GM19023 (cell line): ENCODE measurements around the gene PLCB3.
"Not testable (repeated sequence)": the region's sequence is repeated elsewhere in the genome, so short reads cannot be mapped to it uniquely, and the experiment has no call there.

ENCODE experiments used
- ATAC-seq: cut with Tn5 transposase; IDR thresholded peaks from one replicate; pipeline ENCODE4 v1.9.1; 2021; ENCODE audit warnings: mild to moderate bottlenecking, moderate library complexity; ENCODE audit not compliant: unreplicated experiment

PLCB3 gene

GRCh38 chr11:64303109-64304031, 52.0 kb downstream of the PLCB3 start:
- no peak for ATAC-seq

- no peak for ATAC-seq
Observed at GRCh38 chr11:64304032-64304315, 52.6 kb downstream of the PLCB3 start.

GRCh38 chr11:64304316-64305072, 53.2 kb downstream of the PLCB3 start:
- peak; percentile 29 for ATAC-seq

GRCh38 chr11:64305075-64305690, 53.9 kb downstream of the PLCB3 start, which contains the start of gene ESRRA:
TSS of gene ESRRA (plus strand) at chr11:64305524. CDS start at chr11:64307180, 1,656 bp downstream.
- ATAC-seq: peak; percentile 66

- ATAC-seq: peak; percentile 26
Observed at GRCh38 chr11:64305691-64306562, 54.6 kb downstream of the PLCB3 start.

GRCh38 chr11:64306563-64306875, 55.2 kb downstream of the PLCB3 start:
- no peak for ATAC-seq

GRCh38 chr11:64306876-64307622, 55.7 kb downstream of the PLCB3 start:
- ATAC-seq: no peak

- not testable (repeated sequence) for ATAC-seq
Observed at GRCh38 chr11:64307795-64308194, 56.5 kb downstream of the PLCB3 start.

- ATAC-seq: no peak
Observed at GRCh38 chr11:64312947-64313346, 61.6 kb downstream of the PLCB3 start.

GRCh38 chr11:64313491-64314145, 62.3 kb downstream of the PLCB3 start:
- no peak for ATAC-seq

GRCh38 chr11:64314146-64314804, 62.9 kb downstream of the PLCB3 start:
- no peak for ATAC-seq

GRCh38 chr11:64314805-64315561, 63.7 kb downstream of the PLCB3 start:
- no peak for ATAC-seq

- not testable (repeated sequence) for ATAC-seq
Observed at GRCh38 chr11:64315667-64316526, 64.6 kb downstream of the PLCB3 start.

- ATAC-seq: peak; percentile 0
Observed at GRCh38 chr11:64316672-64317324, 65.5 kb downstream of the PLCB3 start.

GRCh38 chr11:64317325-64317960, 66.1 kb downstream of the PLCB3 start, which contains the start of gene TRMT112:
TSS of gene TRMT112 (minus strand) at chr11:64317559. CDS start at chr11:64317526, 33 bp downstream.
- ATAC-seq: peak; percentile 65
